NCI-H2171 treated with DMSO at 0.1 percent for 48 hours (cell line): ENCODE data around the gene CLIP2.
A peak's percentile ranks its signal among the peaks of the same experiment; 100 is the strongest.
"Not testable (repeated sequence)": the region's sequence is repeated elsewhere in the genome, so short reads cannot be mapped to it uniquely, and the experiment has no call there.

Experiments used
- DNase-seq: peaks from one replicate; lab custom pipeline; 2025; lab: John Stamatoyannopoulos, UW

Gene CLIP2

DNA sequence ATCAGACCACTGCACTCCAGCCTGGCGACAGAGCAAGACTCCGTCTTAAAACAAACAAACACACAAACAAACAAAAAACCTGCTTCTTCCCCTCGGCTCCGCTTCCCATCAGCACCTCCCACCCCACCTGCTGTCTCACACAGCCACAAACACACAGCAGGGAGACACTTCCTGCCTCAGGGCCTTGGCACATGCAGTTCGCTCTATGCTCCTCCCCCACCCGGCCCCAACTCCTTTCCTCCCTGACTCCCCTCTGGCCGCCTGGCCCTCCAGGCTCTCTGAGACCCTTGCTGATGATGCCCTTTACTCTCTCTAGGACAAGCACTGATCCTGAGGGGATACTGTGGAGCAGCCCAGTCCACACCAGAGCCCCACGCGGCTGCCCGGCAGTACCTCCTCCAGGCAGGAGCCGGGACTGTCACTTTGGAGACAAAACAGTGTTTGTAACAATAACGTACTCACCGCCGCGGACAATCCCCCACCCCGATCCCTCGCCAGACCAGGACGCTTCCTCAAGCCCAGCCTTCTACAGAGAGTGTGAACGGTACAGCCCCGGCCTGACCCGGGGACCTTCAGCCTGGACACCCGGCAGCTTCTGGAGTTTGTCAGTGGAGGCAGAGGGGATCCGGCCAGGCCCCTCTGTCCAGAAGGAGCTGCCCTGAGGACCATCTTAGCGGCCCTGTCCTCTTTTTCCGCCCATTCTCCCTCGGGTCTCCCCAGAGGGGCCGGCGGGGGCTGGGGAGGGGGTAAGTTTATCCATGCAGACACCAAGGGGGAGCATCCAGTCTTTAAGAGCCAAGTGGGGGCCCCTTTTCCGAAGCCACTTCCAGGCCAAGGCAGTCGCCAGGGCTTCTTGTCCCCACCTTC lies 114.5 kb downstream of the CLIP2 start:
- no peak for DNase-seq

DNA sequence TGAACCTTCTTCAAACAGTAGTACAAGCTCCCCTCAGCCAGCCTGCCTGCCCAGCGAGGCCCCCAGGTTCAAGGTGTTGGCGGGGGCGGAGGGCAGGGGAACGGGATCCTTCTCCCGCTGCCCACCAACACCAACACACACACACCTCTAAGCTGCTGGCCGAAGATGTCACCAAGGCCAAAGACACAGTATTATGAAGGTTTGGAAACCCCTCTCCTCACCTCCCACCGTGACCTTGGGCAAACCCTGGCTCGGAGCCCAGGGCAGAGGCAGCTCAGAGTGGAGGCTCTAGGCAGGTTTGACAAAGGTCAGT lies 115.1 kb downstream of the CLIP2 start:
- DNase-seq = no peak

DNA sequence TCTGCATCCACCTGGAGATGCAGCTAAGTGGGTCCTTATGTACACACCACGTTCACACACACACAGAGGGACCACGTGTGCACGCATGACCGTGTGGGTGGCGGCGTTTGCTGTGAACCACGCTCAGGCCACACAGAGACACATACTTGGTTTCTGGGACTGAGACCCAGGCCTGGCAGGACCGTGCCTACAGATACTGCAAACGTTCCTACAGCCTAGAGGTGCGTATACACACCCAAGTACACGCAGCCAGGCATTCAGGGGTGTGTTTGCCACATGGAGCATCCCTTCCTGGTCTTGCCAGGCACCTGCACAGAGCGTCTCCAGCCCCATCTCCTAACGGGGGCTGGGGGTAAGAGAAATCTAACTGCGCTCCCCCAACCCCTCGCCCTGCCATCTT lies 115.5 kb downstream of the CLIP2 start:
- no peak for DNase-seq

DNA sequence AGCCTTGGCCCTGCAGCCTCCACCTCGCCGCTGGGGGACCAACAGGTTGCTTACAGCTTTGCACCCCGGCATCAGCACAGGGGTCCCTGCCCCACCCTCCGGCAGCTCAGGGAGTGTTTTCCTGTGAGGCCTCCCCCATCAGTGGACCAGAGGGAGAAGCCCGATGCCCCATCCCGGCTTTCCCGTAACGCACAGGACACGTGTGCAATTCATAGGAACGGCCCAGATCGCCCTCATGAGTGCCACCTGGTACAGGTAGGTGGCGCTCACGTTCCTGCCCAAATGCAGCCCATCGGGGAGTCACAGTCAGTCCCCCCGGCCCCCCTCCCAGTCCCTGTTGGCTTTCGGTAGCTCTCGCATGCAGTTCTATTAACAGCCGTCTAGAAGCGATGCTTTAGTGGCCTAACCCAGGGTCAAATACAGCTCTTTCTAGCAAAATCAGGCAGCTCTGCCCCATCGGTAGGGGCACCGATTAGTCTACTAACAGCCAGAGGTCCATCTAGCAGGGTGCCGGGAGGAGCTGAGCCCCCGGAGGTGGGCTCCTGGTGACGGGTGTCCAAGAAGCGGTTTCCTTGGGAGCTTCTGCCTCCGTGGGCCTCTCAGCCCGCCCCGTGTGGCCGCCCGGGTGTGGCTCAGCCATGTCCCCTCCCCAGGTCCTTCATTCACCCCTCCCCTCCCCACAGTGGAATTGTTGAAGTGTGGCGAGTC lies 116.1 kb downstream of the CLIP2 start:
- DNase-seq = no peak

DNA sequence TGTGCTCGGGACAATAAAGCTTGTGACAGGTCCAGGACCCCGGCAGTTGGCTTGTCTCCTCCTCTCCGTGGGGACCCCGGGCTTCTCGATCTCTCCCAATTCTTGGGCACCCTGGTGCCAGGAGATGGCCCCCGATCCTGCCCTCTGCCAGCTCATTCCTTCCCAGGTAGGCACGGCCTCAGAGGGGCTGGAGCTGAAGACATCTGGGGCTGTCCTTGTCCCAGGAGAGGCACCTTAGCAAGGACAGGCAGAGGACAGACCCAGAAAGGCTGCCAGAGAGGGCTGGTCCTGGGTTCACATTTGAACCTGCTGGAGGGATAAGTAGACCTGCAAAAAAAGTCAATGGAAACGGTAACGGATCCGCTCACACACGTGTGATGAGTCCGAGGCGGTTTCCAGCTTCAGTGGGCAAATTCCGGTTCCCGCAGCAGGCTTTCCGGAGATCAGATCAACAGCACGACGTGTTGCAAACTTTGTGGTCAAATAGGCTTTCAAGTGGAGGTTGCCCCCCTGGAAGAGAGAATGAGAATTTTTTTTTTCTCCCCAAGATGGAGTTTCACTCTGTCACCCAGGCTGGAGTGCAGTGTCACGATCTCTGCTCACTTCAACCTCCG lies 116.8 kb downstream of the CLIP2 start:
- DNase-seq = no peak

DNA sequence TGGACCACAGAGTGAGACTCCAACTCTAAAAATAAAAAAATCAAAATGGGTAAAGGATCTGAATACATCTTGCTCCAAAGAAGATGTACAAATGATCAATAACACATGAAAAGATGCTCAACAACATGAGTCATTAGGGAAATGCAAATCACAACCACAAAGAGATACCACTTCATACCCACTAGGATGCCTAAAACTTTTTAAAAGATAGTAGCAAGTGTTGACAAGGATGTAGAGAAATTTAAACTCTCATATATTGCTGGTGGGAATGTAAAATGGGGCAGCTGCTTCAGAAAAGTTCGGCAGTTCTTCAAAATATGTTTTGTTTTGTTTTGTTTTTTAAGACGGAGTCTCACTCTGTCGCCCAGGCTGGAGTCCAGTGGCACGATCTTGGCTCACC lies 118.8 kb downstream of the CLIP2 start:
- no peak for DNase-seq

DNA sequence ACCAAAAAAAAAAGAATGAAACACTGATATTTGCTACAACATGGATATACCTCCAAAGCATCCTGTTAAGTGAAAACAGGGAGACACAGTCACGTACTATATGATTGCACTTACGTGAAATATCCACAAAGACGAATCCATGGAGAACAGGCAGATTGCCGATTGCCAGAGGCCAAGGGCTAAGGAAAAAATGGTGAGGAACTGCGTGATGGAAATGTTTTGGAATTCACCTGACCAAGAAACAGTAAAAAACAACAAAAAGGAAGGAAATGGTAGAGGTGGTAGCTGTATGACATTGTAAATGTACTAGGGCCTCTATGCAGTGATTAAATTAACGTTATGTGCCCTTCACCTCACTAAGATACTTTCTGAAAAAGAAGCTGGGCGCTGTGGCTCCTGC lies 120.4 kb downstream of the CLIP2 start:
- DNase-seq = no peak

DNA sequence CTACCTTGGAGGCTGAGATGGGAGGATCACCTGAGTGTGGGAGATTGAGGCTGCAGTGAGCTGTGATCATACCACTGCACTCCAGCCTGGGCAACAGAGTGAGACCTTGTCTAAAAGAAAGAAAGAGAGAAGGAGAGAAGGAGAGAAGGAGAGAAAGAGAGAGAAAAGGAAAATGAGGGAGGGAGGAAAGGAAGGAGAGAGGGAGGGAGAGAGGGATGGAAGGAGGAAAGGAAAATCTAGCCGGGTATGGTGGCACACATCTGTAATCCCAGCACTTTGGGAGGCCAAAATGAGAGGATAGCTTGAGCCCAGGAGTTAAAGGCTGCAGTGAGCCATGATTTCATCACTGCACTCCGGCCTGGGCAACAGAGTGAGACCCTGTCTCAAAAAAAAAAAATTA lies 121.6 kb downstream of the CLIP2 start:
- DNase-seq = no peak

DNA sequence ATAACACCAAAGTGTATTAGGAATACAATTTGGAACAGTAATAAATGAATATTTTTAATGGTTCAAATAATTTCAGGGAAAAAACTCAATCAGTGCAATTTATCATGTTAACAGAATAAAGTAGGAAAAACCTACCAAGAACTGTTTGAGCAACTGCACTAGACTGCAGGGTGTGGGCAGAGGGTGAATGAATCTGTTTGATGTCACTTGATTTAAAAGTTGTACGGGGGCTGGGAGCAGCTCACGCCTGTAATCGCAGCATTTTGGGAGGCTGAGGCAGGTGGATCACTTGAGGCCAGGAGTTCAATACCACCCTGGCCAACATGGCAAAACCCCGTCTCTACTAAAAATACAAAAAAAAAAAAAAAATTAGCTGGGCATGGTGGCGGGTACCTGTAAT lies 122.4 kb downstream of the CLIP2 start:
- not testable (repeated sequence) for DNase-seq

DNA sequence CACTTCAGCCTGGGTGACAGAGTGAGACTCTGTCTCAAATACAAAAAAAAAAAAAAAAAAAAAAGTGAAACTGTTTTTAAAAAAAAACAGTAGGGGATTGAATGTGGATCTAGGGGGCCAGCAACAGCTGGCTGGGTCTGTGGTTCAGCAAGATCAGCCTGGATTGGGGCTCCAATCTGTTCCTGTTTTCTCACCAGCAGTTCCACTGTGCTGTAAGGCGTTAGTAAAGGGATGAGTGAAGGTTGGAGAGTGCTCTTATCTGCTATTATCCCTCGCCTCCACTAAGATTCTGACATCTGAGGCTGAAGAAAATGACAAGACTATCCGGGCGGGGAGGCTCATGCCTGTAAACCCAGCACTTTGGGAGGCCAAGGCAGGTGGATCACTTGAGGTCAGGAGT lies 122.8 kb downstream of the CLIP2 start:
- DNase-seq = peak; percentile 97

DNA sequence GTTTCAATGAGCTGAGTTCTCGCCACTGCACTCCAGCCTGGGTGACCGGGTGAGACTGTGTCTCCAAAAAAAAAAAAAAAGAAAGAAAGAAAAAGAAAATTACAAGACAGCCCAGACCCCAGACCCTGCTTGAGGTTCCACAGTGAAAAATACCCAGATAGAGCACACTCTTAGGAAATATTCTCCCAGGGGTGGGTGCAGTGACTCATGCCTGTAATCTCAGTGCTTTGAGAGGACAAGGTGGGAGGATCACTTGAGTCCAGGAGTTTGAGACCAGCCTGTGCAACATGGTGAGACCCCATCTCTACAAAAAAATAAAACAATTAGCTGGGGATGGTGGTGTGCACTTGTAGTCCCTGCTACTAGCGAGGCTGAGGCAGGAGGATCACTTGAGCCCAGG lies 123.4 kb downstream of the CLIP2 start:
- no peak for DNase-seq

DNA sequence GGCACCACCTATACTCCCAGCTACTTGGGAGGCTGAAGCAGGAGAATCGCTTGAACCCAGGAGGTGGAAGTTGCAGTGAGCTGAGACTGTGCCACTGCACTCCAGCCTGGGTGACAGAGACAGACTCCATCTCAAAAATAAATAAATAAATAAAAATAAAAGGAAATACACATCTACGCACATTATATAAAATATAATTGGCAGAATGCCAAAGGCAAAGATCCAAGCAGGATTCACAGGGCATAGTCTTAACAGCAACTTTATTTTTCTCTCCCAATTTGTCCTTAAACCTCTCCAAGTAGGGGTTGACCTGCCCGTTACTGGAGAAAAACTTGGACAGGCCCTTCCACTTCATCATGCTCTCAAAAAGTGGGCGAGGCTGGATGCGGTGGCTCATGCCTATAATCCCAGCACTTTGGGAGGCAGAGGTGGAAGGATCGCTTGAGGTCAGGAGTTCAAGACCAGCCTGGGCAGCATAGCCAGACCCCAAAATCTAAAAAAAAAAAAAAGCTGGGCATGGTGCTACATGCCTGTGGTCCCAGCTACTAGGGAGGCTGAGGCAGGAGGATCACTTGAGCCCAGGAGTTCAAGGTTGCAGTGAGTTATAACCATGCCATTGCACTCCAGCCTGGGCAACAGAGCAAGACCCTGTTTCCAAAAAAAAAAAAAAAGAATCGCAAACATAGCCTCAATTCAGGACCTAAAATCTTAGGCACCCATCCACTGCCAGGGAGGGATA lies 125.6 kb downstream of the CLIP2 start:
- not testable (repeated sequence) for DNase-seq

DNA sequence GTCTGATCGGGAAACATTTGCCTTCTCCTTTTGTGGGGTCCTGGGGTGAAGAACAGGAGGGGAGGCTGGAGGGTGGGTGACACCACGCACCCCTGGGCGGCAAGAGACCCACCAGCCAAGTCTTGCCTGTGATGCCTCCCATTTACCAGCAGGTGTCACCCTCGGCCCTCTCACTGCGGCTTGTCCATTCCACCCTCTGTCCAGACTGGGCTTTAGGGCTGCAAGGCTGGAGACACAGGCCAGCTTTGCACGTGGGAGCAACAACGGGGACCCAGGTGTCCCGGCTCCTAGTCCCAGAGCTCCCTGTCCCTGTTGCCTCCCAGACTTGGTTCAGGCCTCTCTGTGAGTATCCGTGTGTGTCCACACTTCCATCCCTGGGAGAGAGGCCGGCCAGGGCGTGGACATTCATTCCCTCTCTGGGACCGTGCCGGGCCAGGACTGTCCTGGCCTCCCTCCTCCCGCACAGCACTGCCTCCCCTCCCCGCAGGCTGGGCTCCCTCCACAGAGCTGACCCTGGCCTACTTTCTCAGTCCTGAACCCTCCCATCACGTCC lies 128.3 kb downstream of the CLIP2 start:
- DNase-seq = peak; percentile 33

DNA sequence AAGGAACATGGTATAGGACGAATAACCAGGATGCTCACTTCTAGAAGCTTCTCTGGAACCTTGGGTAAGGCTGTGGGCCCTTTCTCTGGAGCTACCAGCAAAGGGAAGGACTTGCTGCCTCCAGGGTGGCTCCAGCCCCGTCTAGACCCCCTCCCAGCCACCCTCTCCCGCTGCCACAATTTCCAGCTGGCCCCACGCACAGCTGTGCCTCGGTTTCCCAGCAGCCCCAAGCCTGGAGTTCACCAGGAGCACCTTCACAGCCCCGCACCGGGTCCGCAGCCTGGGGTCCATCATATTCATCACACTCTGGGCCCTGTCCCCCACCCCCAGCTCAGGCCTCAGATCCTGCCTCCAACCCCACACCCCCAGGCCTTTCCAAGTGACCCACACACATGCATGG lies 128.9 kb downstream of the CLIP2 start:
- DNase-seq = no peak

DNA sequence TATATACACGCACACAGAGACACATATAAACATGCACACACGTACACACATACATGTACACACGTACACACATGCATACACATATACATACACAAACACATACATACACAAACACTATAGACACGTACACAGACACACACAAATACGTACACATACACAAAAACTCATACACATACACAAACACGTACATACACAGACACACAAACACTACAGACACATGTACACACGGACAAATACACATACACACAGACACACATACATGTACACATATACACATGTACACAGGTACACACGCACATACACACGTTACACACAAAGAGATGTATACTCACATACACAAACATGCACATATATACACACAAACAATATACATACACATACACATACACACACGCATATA lies 129.3 kb downstream of the CLIP2 start:
- no peak for DNase-seq

DNA sequence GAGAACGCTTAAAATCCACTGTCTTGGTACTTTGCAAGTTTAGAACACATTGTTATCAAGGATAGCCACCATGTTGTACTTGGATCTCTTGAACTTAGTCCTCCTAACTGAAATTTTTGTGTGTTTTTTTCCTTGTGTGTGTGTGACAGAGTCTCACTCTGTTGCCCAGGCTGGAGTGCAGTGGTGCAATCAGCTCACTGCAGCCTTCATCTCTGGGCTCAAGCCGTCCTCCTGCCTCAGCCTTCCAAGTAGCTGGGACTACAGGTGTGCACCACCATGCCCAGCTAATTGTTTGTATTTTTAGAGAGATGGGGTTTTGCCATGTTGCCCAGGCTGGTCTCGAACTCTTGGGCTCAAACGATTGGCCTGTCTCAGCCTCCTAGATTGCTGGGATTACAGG lies 130.0 kb downstream of the CLIP2 start:
- not testable (repeated sequence) for DNase-seq

DNA sequence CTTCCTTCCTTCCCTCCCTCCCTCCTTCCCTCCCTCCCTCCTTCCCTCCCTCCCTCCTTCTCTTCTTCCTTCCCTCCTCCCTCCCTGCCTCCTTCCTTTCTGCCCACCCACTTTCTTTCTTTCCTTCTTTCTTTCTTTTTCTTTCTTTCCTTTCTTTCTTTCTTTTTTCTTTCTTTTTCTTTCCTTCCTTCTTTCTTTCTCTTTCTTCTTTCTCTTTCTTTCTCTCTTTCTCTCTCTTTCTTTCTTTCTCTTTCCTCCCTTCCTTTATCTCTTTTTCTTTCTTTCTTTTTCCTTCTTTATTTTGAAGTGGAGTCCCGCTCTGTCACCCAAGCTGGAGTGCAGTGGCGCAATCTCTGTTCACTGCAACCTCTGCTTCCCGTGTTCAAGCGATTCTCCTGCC lies 130.8 kb downstream of the CLIP2 start:
- DNase-seq = no peak

DNA sequence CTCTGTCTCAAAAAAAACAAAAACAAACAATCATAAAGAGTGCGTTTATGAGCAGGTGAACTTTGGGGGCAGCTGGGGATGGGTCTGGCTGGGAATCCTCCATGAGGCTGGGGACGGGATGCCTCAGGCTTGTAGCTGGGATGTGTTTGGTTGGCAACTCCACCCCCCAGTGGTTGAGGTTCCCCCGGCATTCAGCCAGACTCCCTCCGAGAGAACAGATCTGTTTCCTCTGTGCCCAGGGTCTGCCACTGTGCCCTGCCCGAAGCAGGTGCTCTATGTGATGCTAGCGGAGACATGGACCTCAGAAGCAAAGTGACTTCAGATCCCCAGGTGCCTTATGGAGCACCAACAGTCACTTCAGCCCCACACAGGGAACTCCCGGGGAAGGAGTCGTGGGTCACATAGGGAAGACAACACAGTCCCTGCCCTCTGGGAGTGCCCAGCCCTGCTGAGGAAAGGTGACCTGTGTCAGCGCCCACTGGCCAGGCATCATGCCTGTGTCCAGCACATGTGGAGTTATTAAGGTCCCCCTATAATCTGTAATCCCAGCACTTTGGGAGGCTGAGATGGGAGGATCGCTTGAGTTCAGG lies 135.2 kb downstream of the CLIP2 start:
- no peak for DNase-seq

DNA sequence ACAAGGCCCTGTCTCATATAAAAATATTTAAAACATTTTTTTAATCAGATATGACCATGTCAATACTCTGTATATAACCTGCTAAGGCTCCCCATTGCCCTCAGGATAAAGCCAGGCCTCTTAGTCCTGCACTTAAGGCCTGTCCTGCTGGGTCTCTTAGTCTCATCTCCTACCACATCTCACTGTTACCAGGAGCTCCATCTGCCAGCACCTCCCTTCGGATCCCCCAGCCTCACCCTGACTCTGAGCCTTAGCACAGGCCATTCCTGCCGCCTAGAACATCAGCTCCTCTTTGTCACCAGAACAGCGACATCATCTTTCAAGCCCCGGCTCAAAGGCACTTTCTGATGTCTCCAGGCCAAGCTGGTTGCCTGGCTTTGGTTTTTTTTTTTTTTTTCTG lies 138.8 kb downstream of the CLIP2 start:
- DNase-seq = no peak

DNA sequence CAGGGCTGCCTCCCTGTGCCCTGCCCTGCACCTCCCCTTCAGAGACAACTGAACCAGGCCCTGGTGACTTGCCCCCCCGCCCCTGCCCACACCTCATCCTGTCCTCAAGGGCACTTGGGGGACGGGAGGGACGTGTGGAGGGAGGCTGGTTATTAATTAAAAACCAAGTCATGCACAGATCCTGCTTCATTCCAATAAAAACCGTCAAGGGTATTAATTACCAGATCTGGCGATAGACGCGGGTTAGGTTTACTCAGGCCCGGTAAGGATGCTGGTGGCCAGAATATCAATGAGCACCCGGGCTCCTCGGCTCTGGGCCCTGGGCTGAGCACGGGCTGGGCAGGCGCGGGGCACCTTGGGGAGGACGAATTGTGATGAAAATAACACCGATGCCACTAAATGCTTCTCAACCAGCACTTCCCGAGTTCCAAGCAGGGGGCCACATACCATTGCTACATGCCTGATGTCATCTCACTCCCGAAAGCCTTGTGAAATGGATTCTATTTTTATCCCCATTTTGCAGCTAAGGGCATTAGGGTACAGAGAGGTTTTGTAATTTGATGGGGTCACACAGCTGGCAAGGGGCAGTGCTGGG lies 140.0 kb downstream of the CLIP2 start:
- DNase-seq = no peak

DNA sequence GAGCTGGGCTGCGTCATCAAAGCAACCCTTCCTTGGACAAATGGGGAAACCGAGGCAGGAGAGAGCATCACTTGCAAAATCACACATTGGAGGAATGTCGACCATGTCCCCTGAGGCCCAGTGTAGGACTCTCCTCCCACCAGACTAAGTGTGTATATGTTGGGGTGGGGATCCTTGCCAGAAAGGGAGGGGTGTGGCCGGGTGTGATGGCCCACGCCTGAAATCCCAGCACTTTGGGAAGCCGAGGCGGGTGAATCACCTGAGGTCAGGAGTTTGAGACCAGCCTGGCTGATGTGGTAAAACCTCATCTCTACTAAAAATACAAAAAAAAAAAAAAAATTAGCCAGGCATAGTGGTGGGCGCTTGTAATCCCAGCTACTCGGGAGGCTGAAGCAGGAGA lies 141.2 kb downstream of the CLIP2 start:
- not testable (repeated sequence) for DNase-seq
